T-helper 1 cell treated with Interleukin-12 subunit alpha and Interleukin-12 subunit beta and Interleukin-4 antibody, amounts not matched to agents 30 ng/mL and 1 ng/mL, for 36 hours (primary cell): ENCODE results near the gene OR56B4. TPM values are rescaled to one million over a fixed set of nuclear protein-coding genes. Genes with fewer than 3 reads are reported as not detected.

Source experiments
- intact Hi-C: fragments of 100-400 bp; cut with micrococcal nuclease; formaldehyde crosslinking; loops from one replicate; pipeline ENCODE4 v1.15.1; 2024
- total RNA-seq: library from RNA; stranded (reverse); gene quantifications from 2 replicates; pipeline ENCODE4 v1.2.3, GENCODE V29; 2022

Gene OR56B4
- total RNA-seq, 1 donor from 2014 or later, result not detected

- intact Hi-C loops, result no loop called here
These were observed 43.6 kb downstream of the OR56B4 start for GRCh38 chr11:6151117-6151516.

- intact Hi-C loops, result no loop called here
These were observed 44.6 kb downstream of the OR56B4 start for GRCh38 chr11:6152126-6152525.

- intact Hi-C loops, result no loop called here
These were observed 49.3 kb downstream of the OR56B4 start for GRCh38 chr11:6156628-6157359.

Other genes with a start within 250 kb of the OR56B4 start
- gene OR52E8, start 250.0 kb upstream of the OR56B4 start, total RNA-seq, result not detected in 2 replicates
- not detected in 2 replicates for gene OR52E4, start 227.1 kb upstream of the OR56B4 start, total RNA-seq
- gene OR52E5, start 214.5 kb upstream of the OR56B4 start, total RNA-seq, result not detected in 2 replicates
- gene OR56A3, start 165.4 kb upstream of the OR56B4 start, total RNA-seq, result not detected in 2 replicates
- gene OR56A5, start 139.2 kb upstream of the OR56B4 start, total RNA-seq, result not detected in 2 replicates
- gene OR52L1, start 120.7 kb upstream of the OR56B4 start, total RNA-seq, result not detected in 2 replicates
- gene OR56A4, start 100.7 kb upstream of the OR56B4 start, total RNA-seq, result not detected in 2 replicates
- not detected in 2 replicates for gene OR56A1, start 76.9 kb upstream of the OR56B4 start, total RNA-seq
- gene OR52B2, start 62.6 kb downstream of the OR56B4 start, total RNA-seq, result not detected in 2 replicates
- gene OR52W1, start 91.5 kb downstream of the OR56B4 start, total RNA-seq, result not detected in 2 replicates
- gene C11orf42, start 97.9 kb downstream of the OR56B4 start, total RNA-seq, result not detected in 2 replicates
- 24.9 and 26.1 TPM in 2 replicates for gene FHIP1B, start 127.0 kb downstream of the OR56B4 start, total RNA-seq
- 0.15 TPM in 1 of 2 replicates, not detected in the other for gene CNGA4, start 131.4 kb downstream of the OR56B4 start, total RNA-seq
- not detected in 2 replicates for gene CCKBR, start 152.2 kb downstream of the OR56B4 start, total RNA-seq
- gene CAVIN3, start 212.8 kb downstream of the OR56B4 start, total RNA-seq, result 3.3 and 5.9 TPM in 2 replicates